GM19035 (cell line): ENCODE data around the gene GALR1.

Source experiments
- ATAC-seq: cut with Tn5 transposase; IDR thresholded peaks from one replicate; pipeline ENCODE4 v1.9.1; 2021; ENCODE audit not compliant: unreplicated experiment

Gene GALR1

GRCh38 chr18:77316641-77317040 lies 67.0 kb downstream of the GALR1 start:
- no peak for ATAC-seq

GRCh38 chr18:77320971-77321559 lies 71.4 kb downstream of the GALR1 start:
- no peak for ATAC-seq

GRCh38 chr18:77321823-77322805 lies 72.5 kb downstream of the GALR1 start:
- no peak for ATAC-seq

GRCh38 chr18:77323640-77324299 lies 74.1 kb downstream of the GALR1 start:
- ATAC-seq: no peak
